ENCODE data around the gene GZMA.
"Not testable (repeated sequence)": the region's sequence is repeated elsewhere in the genome, so short reads cannot be mapped to it uniquely, and the experiment has no call there.

Gene GZMA

DNA sequence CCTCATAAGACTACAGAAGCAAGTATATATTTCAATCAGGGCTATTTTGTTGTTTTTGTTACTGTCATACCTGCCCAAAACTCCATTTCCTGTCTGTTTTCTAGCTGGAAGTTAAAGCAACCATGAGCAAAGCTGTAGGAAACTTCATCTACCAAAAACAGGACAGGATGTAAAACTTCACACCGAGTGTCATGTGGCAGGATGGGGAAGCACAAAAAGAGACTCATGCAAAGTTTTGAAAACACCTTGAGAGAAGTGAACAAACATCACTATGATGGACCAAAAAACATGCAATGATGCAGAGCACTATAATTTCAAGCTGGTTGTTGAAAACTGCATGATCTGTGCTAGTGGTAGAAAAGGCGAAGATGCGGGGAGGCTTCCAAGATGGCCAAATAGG is 6.3 kb upstream of the GZMA start:
- no peak overlapping the region for H3K4me3 ChIP-seq (replicated peaks; ENCODE audit: low read depth, low read length)
- DNase-seq (ENCODE audit: extremely low read depth, low read depth): no peak
- TF ChIP-seq, protein P1, sequence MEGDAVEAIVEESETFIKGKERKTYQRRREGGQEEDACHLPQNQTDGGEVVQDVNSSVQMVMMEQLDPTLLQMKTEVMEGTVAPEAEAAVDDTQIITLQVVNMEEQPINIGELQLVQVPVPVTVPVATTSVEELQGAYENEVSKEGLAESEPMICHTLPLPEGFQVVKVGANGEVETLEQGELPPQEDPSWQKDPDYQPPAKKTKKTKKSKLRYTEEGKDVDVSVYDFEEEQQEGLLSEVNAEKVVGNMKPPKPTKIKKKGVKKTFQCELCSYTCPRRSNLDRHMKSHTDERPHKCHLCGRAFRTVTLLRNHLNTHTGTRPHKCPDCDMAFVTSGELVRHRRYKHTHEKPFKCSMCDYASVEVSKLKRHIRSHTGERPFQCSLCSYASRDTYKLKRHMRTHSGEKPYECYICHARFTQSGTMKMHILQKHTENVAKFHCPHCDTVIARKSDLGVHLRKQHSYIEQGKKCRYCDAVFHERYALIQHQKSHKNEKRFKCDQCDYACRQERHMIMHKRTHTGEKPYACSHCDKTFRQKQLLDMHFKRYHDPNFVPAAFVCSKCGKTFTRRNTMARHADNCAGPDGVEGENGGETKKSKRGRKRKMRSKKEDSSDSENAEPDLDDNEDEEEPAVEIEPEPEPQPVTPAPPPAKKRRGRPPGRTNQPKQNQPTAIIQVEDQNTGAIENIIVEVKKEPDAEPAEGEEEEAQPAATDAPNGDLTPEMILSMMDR (IDR thresholded peaks at IDR 0.05; ENCODE audit: low read depth, low read length, missing control alignments): no peak

DNA sequence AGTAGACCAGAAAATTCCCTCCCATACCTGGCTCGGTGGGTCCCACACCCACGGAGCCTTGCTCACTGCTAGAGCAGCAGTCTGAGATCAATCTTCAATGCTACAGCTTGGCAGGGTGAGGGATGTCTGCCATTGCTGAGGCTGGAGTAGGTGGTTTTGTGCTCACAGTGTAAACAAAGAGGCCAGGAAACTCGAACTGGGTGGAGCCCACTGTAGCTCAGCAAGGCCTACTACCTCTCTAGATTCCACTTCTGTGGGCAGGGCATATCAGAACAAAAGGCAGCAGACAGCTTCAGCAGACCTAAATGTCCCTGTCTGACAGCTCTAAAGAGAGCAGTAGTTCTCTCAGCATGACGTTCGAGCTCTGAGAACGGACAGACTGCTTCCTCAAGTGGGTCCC is 5.6 kb upstream of the GZMA start:
- H3K4me3 ChIP-seq (replicated peaks; ENCODE audit: low read depth, low read length): no peak overlapping the region
- TF ChIP-seq, protein P1 (IDR thresholded peaks at IDR 0.05; ENCODE audit: low read depth, low read length, missing control alignments): no peak
- DNase-seq (ENCODE audit: extremely low read depth, low read depth): no peak

DNA sequence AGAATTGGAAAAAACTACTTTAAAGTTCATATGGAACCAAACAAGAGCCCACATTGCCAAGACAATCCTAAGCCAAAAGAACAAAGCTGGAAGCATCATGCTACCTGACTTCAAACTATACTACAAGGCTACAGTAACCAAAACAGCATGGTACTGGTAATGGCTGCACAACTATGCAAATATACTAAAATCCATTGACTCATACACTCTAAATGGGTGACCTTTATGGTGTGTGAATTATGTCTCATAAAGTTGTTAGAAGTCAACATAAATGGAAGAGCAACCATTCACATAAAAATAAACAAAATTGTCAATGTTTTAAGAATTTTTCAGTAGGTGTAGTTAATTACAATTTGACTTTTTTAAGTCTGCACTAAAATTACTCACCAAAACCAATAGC is 1.3 kb upstream of the GZMA start:
- not testable (repeated sequence) for H3K4me3 ChIP-seq (replicated peaks; ENCODE audit: low read depth, low read length)

DNA sequence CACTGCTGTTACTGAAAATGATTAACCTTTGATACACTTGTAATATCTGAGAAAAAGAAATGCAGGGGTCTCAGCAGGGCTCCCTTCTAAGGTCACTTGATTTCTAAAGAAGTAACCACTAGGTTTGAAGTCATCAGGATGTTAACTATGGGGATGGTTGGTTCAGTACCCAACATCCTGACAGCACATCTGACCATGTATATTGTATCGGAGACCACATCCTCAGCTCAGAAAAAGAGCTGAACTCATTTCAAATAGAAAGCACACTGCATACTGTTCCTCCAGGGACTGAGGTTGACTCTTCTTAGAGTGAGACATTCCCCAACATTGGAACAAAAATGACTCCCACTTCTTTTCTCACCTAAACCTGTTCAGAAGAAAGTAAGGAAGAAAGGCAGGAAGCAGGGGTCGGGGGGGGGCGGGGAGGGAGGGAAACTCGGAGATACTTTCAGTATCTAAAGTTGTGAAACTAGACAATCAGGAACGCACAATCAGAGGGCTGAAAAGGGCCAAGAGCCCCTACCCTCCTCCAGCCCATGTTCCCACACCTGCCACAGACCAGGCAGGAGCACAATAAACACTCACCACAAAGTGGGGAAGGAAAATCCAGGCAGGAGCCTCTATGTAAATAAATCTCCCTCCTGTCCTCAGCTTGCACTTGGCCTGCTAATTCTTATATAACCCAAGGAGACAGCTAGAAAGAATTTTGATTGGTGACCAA is 730 bp upstream of the GZMA start:
- no peak for DNase-seq (ENCODE audit: extremely low read depth, low read depth)
- H3K4me3 ChIP-seq (replicated peaks; ENCODE audit: low read depth, low read length): no peak overlapping the region

More for the DNA sequence above, 1.3 kb upstream of the GZMA start:
- DNase-seq (ENCODE audit: extremely low read depth, low read depth): not testable (repeated sequence)

DNA sequence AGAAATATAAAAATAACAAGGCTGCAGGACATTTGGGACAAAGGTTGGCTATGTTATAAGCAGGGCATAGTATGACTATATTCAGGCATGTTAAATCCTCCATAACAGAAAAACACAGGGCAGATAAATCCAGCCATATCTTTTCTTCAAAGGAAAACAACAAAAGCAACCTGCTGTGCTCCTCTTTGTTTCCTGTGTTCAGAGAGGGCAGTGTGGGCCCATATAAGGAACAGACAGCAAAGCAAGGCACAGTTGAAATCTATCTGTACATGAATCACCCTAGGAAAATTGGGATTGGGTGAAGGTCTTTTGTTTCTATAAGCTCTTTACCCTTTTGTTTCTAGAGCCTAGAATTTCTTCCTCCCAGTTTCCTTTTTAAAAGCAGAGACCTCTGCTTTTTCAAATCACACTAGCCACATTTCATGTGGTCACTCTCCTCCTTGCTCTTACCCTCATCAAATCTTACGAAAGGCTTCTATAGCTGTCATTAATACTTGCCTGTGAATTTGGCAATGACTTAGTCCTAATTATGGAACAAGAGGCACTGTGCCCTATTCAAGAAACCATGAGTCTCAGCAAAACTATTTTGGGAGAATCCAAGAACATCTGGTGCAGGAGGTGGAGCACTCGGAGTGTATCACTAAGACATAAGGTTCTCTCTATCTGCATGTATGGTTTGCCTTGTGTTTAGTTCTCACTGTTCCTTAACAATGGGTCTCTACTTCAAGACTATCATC is 1.8 kb downstream of the GZMA start:
- TF ChIP-seq, protein P1 (IDR thresholded peaks at IDR 0.05; ENCODE audit: low read depth, low read length, missing control alignments): no peak
- H3K4me3 ChIP-seq (replicated peaks; ENCODE audit: low read depth, low read length): no peak overlapping the region
- DNase-seq (ENCODE audit: extremely low read depth, low read depth): no peak

More for the DNA sequence above, 730 bp upstream of the GZMA start:
- TF ChIP-seq, protein P1 (IDR thresholded peaks at IDR 0.05; ENCODE audit: low read depth, low read length, missing control alignments): no peak

DNA sequence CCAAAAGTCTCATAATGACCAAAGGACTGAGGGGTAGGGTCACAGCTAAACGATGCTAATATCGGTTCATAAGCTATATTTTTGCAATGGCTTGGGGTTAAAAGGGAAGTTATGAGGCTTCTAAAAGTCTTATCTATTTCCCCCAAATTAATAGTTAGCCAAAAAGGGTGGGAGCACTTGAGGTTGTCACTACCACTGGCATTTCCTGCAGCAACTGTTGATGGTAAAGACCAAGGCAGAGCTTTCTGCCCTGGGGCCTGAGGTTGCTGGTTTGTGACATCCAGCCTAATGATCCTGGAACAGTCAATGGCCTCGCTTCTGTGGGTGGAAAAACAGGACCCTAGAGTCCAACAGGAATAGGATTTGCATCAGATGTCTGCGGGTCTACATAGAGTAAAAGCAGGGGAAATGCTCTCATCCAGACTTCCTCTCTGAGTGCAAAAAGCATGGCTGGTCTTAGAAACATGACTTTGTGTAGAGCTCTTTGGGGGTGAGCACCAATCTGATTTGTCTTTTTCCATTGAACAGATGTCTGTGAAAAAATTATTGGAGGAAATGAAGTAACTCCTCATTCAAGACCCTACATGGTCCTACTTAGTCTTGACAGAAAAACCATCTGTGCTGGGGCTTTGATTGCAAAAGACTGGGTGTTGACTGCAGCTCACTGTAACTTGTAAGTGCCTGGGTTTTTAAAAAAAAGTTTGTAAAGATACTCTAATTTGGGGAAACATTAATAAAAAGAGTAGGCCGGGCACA is 2.7 kb downstream of the GZMA start:
- no peak for DNase-seq (ENCODE audit: extremely low read depth, low read depth)

DNA sequence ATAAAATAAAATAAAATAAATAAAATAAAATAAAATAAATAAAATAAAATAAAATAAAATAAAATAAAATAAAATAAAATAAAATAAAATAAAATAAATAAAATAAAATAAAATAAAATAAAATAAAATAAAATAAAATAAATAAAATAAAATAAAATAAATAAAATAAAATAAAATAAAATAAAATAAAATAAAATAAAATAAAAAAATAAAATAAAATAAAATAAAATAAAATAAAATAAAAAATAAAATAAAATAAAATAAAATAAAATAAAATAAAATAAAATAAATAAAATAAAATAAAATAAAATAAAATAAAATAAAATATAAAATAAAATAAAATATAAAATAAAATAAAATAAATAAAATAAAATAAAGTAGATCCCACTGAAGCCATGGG is 3.5 kb downstream of the GZMA start:
- H3K4me3 ChIP-seq (replicated peaks; ENCODE audit: low read depth, low read length); DNase-seq (ENCODE audit: extremely low read depth, low read depth): not testable (repeated sequence)

More for the DNA sequence above, 2.7 kb downstream of the GZMA start:
- TF ChIP-seq, protein P1 (IDR thresholded peaks at IDR 0.05; ENCODE audit: low read depth, low read length, missing control alignments): no peak
- H3K4me3 ChIP-seq (replicated peaks; ENCODE audit: low read depth, low read length): no peak overlapping the region
